GM13976 (cell line): ENCODE data around the gene LIMS2.

Experiments used
- DNase-seq: peaks from one replicate; pipeline ENCODE4 v3.0.0; 2012; ENCODE audit warnings: low spot score
- in situ Hi-C: fragments of 300-500 bp; cut with MboI; formaldehyde crosslinking; loops from one replicate; pipeline ENCODE4 v1.12.0; 2022; ENCODE audit warnings: low sequenced_read_pairs, mixed read lengths, inconsistent platforms; ENCODE audit not compliant: unreplicated experiment
- TF ChIP-seq, protein P1 (sequence below): IDR thresholded peaks from 2 replicates; pipeline ENCODE4 v1.5.1; 2012; ENCODE audit warnings: borderline replicate concordance, mild to moderate bottlenecking; ENCODE audit not compliant: insufficient read depth; ENCODE audit errors: extremely low read depth, missing control alignments, control extremely low read depth

Gene LIMS2

DNA sequence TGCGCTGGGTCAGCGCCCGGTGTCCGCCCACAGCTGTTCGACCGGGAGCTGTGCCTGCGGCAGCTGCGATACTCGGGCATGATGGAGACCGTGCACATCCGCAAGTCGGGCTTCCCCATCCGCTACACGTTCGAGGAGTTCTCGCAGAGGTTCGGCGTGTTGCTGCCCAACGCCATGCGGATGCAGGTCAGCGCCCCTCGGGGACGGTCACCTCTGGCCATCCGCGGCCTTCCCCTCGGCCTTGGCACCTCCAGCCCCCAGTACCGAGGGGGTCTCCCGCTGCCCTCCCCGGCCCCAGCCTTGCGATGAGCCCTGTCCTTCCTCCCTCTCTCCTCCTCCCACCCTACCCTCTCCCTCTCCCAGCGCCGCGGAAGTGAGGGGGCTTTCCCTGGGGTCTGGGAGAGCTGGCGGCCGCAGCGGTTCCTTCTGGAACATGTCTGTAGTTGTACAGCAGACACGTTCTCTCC lies 82.5 kb downstream of the LIMS2 start:
- TF ChIP-seq, protein P1, sequence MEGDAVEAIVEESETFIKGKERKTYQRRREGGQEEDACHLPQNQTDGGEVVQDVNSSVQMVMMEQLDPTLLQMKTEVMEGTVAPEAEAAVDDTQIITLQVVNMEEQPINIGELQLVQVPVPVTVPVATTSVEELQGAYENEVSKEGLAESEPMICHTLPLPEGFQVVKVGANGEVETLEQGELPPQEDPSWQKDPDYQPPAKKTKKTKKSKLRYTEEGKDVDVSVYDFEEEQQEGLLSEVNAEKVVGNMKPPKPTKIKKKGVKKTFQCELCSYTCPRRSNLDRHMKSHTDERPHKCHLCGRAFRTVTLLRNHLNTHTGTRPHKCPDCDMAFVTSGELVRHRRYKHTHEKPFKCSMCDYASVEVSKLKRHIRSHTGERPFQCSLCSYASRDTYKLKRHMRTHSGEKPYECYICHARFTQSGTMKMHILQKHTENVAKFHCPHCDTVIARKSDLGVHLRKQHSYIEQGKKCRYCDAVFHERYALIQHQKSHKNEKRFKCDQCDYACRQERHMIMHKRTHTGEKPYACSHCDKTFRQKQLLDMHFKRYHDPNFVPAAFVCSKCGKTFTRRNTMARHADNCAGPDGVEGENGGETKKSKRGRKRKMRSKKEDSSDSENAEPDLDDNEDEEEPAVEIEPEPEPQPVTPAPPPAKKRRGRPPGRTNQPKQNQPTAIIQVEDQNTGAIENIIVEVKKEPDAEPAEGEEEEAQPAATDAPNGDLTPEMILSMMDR, result no peak
- DNase-seq, result no peak
- in situ Hi-C loops, result no loop called here

DNA sequence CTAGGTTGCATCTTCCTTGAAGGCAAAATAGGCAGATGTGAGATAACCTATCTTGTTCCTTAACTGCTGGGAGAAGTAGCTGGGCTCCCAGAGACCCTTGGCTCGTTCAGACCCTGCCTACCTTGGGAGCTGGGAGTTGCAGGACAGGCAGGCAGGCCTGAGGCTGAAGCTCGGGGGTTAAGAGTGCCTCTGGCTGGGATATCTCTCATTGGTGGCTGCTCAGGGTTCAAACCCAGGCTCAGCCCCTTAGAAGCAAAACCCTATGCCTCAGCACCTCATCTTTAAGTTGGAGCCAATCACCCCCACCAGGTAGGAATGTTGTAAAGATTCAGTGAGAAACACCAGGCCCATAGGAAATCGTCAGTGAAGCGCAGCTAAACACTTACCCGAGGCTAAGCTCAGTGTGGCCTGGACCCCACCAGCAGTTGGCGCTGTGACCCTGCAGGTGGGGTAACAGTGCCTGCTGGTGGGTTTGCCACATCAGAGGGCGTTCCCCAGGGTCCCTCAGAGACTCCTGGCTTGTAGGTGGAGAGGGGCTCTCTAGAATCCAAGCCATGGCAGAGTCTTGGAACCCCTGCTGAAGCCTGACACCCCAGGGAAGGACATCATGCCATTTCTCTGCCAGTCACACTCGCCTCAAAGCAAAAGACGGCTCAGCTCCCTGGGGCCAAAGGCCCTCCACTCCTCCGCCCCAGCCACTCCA lies 84.0 kb downstream of the LIMS2 start:
- in situ Hi-C loops, result no loop called here
- peak; percentile 90 for DNase-seq
- TF ChIP-seq, protein P1, result peak; percentile 89

DNA sequence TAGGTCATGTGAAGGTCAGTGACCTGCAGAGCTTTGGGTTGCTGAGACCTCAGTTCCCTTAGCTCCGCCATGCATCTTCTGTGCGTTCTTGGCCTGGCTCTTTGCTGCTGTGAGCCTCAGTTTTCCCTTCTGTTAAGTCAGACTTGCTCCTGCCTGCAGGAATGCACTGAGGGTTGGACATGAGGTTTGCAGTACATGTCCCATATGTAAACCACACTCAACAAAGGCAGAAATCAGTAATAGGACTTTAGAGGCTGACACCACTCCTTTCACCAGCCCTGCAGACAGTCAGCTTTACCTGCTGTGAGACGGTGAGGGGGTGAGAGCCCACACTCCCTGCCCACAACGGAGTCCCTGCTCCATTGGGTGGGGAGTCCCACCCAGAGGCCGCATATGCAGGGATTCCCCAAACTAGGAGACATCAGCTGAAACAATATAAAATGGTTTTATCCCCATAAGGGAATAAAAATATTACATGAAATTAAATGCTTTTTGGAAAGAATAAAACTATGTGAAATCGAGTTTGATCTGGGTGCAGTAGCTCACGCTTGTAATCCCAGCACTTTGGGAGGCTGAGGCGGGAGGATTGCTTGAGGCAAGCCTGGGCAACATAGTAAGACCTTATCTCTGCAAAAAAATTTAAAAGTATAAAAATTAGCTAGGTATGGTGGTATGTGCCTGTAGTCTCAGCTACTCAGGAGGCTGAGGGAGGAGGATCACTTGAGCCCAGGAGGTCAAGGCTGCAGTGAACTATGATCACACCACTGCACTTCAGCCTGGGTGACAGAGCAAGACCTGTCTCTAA lies 84.7 kb downstream of the LIMS2 start:
- in situ Hi-C loops, result no loop called here

DNA sequence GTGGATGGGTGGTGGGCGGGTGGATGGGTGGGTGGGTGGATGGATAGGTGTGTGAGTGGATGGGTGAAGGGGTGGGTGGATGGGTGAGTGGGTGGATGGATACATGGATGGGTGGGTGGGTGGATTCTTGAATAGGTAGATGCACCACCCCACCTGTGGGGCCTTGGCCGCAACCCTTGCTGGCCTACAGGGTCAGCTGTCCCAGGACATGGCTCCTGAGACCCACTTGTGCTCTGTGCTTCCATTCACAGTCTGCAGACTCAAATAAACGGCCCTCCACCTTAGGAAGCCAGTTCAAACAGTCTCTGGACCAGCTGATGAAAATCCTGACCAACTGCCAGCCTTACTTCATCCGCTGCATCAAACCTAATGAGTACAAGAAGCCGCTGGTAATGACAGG lies 85.5 kb downstream of the LIMS2 start:
- DNase-seq, result no peak
- TF ChIP-seq, protein P1, result no peak
- in situ Hi-C loops, result no loop called here

More for the DNA sequence above, 84.7 kb downstream of the LIMS2 start:
- no peak for DNase-seq
- TF ChIP-seq, protein P1, result no peak

DNA sequence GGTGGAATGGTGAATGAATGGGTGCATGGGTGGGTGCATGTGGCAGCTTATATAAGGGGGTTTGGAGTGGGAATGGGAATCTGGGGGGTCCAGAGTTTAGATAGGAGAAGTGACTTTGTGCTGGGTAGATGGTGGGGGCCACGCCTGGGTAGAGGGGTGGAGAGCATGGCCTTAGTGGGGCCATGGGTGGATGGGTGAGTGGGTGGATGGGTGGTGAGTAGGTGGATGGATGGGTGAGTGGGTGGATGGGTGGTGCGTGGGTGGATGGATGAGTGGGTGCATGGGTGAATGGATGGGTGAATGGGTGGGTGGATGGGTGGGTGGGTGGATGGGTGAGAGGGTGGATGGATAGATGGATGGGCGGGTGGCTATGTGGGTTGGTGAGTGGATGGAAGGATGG lies 86.0 kb downstream of the LIMS2 start:
- in situ Hi-C loops, result no loop called here
- TF ChIP-seq, protein P1, result no peak
- no peak for DNase-seq
